HG02840 (cell line): Measurements from ENCODE around the gene RPAP3.

Source experiments
- ATAC-seq: cut with Tn5 transposase; IDR thresholded peaks from one replicate; pipeline ENCODE4 v1.9.1; 2021; ENCODE audit warnings: mild to moderate bottlenecking, moderate library complexity, moderate number of reproducible peaks; ENCODE audit not compliant: unreplicated experiment, low FRiP score

Gene RPAP3

DNA sequence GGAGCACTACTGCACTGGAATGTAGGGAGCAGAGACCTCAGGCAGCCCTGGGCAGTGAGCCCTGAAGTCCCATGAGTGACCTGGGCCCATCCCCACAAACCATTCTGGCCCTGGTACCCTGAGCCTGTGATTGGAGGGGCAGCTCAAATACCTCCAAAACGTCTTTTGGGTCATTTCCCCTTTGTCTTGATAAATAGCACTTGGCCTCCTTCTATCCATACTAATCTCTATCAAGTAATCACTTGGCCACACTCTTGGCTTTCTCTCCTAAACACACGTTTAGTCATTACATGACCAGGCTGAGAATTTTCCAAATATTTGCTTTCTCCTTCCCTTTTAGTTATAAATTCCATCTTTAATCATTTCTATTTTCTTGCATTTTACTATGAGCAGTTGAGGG lies 91.3 kb downstream of the RPAP3 start:
- ATAC-seq: no peak

DNA sequence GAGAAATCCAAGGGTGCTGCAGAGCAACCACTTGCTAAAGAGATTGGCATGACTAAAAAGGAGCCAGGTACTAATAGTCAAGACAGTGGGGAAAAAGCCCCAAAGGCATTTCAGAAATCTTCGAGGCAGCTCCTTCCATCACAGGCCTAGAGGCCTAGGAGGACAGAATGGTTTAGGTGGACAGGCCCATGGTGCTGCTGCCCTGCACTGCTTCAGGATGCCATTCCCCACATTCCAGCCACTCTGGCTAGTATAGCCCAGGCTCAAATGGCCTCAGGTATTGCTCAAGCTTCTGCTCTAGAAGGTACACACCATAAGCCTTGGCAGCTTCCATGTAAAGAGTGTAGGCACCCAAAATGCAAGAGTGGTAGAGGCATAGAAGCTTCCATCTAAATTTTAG lies 92.9 kb downstream of the RPAP3 start:
- no peak for ATAC-seq

DNA sequence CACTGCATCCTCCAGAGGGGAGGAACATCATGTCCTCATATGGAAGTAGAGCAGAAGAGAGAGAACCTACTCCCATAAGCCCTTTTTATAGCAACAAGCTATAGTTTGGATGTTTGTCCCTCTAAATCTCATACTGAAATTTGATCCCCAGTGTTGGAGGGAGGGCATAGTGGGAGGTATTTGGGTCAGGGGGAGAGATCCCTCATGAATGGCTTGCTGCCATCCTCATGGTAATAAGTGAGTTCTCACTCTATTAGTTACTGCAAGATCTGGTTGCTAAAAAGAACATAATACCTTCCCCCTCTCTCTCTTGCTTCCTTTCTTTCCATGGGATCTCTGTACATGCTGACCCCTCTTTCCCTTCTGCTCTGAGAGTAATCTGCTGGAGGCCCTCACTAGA lies 93.9 kb downstream of the RPAP3 start:
- no peak for ATAC-seq
